GM06990 (cell line): ENCODE measurements around the gene AFAP1.

Source experiments
- DNase-seq: peaks from one replicate; pipeline ENCODE4 v3.0.0-alpha.2; 2011; ENCODE audit not compliant: insufficient read length; ENCODE audit errors: extremely low read depth
- H3K27me3 ChIP-seq: replicated peaks from 2 replicates; pipeline ENCODE4 v1.6.0; 2011; ENCODE audit warnings: low read length; ENCODE audit not compliant: control insufficient read depth, insufficient read depth
- H3K36me3 ChIP-seq: 2 replicates; pipeline ENCODE4 v1.5.1; 2011; ENCODE audit warnings: low read length; ENCODE audit not compliant: control insufficient read depth, insufficient read depth
- H3K4me3 ChIP-seq: replicated peaks from 2 replicates; pipeline ENCODE4 v1.5.1; 2011; ENCODE audit warnings: low read depth, mild to moderate bottlenecking, control low read depth, low read length
- TF ChIP-seq, protein P1 (sequence below): IDR thresholded peaks from 2 replicates; pipeline ENCODE4 v1.5.1; 2011; ENCODE audit warnings: low read length, control low read depth, mild to moderate bottlenecking, inconsistent platforms; ENCODE audit not compliant: insufficient read depth, poor library complexity, severe bottlenecking

Gene AFAP1

GRCh38 chr4:7861440-7861881, 78.2 kb downstream of the AFAP1 start:
- H3K36me3 ChIP-seq: no peaks in the 10 kb centered on the region
- H3K4me3 ChIP-seq: no peak overlapping the region
- no peak for DNase-seq
- TF ChIP-seq, protein P1, sequence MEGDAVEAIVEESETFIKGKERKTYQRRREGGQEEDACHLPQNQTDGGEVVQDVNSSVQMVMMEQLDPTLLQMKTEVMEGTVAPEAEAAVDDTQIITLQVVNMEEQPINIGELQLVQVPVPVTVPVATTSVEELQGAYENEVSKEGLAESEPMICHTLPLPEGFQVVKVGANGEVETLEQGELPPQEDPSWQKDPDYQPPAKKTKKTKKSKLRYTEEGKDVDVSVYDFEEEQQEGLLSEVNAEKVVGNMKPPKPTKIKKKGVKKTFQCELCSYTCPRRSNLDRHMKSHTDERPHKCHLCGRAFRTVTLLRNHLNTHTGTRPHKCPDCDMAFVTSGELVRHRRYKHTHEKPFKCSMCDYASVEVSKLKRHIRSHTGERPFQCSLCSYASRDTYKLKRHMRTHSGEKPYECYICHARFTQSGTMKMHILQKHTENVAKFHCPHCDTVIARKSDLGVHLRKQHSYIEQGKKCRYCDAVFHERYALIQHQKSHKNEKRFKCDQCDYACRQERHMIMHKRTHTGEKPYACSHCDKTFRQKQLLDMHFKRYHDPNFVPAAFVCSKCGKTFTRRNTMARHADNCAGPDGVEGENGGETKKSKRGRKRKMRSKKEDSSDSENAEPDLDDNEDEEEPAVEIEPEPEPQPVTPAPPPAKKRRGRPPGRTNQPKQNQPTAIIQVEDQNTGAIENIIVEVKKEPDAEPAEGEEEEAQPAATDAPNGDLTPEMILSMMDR: no peak
- no peaks in the 10 kb centered on the region; the same call in none of the 2 replicates for H3K27me3 ChIP-seq

- no peaks in the 10 kb centered on the region for H3K36me3 ChIP-seq
- H3K4me3 ChIP-seq: no peak overlapping the region
- no peak for DNase-seq
- TF ChIP-seq, protein P1: no peak
- H3K27me3 ChIP-seq: no peaks in the 10 kb centered on the region; the same call in none of the 2 replicates
Measured at GRCh38 chr4:7860600-7861163, 79.0 kb downstream of the AFAP1 start.

DNA sequence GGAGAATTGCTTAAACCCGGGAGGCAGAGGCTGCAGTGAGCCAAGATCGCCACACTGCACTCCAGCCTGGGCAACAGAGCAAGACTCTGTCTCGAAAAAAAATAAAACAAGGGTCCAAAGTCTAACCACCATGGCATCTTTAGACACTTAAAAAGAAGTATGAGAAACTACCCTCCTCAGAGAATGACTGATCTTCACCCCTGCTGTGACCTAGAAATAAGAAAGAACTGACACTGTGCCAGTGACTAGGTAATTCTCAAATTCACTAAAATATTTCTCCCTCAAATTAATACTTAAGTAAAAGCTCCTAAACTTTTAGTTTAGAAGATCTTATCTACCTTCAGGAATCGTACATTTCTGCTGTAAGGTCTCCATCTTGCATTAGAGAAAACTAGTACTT, 80.3 kb downstream of the AFAP1 start:
- no peaks in the 10 kb centered on the region; the same call in none of the 2 replicates for H3K27me3 ChIP-seq
- TF ChIP-seq, protein P1: no peak
- DNase-seq: no peak

GRCh38 chr4:7858498-7858897, 81.2 kb downstream of the AFAP1 start:
- no peaks in the 10 kb centered on the region for H3K36me3 ChIP-seq
- H3K4me3 ChIP-seq: no peak overlapping the region
- DNase-seq: no peak
- TF ChIP-seq, protein P1: no peak
- H3K27me3 ChIP-seq: no peaks in the 10 kb centered on the region; the same call in none of the 2 replicates

More for the DNA sequence above, 80.3 kb downstream of the AFAP1 start:
- Histone ChIP-seq H3K36me3 (no peaks in the 10 kb centered on the region), H3K4me3 (no peak overlapping the region)

- Histone ChIP-seq H3K36me3 (no peaks in the 10 kb centered on the region), H3K4me3 (no peak overlapping the region), H3K27me3 (no peaks in the 10 kb centered on the region; the same call in none of the 2 replicates)
- TF ChIP-seq, protein P1: no peak
- DNase-seq: no peak
Measured at GRCh38 chr4:7857993-7858392, 81.7 kb downstream of the AFAP1 start.
